HG03439 (cell line): ENCODE results near the gene HNRNPDL.
"Not testable (repeated sequence)": the region's sequence is repeated elsewhere in the genome, so short reads cannot be mapped to it uniquely, and the experiment has no call there.

Source experiments
- ATAC-seq: cut with Tn5 transposase; IDR thresholded peaks from one replicate; pipeline ENCODE4 v1.9.1; 2021; ENCODE audit warnings: mild to moderate bottlenecking, moderate library complexity; ENCODE audit not compliant: unreplicated experiment

HNRNPDL gene

DNA sequence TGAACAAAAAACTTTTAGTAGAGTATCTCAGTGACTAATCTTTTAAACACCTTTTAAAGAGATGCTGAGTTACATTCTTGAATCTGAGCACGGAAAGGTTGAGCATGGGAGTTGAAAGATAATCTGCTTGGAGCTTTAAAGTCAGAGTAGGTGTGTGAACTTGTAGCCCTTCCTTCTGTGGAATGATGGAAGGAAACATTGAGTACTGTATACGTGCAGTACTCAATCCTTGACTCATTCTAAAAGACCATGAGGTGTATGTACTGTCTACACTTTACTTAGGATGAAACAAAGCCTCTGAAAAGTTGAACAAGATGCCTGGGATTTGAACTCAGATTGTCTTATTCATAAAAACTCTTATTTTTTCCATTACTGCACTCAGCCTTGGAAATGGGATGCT, 3.5 kb upstream of the HNRNPDL start:
- no peak for ATAC-seq

DNA sequence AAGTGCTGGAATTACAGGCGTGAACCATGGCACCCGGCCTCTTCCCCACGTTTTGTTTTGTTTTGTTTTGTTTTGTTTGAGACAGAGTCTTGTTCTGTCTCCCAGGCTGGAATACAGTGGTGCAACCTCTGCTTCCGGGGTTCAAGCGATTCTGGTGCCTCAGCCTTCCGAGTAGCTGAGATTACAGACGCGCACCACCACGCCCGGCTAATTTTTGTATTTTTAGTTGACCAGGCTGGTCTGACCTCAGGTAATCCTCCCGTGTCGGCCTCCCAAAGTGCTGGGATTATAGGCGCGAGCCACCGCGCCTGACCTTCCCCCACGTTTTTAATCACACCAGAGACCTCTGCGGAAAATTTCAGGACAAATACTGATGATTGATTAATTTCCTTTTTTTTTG, 2.3 kb upstream of the HNRNPDL start:
- no peak for ATAC-seq

DNA sequence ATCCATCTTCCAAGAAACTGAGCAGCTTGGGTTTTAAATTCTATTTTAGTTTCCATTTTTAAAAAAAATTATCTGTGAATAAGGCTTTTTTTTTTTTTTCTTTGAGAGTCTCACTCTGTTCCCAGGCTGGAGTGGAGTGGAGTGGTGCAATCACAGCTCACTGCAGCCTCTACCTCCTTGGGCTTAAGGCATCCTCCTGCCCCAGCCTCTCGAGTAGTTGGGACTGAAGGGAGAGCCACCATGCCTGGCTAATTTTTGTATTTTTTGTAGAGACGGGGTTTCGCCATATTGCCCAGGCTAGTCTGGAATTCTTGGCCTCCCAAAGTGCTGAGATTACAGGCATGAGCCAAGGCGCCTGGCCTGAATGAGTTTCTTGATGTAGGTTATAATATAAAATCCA, 1.6 kb upstream of the HNRNPDL start:
- no peak for ATAC-seq

DNA sequence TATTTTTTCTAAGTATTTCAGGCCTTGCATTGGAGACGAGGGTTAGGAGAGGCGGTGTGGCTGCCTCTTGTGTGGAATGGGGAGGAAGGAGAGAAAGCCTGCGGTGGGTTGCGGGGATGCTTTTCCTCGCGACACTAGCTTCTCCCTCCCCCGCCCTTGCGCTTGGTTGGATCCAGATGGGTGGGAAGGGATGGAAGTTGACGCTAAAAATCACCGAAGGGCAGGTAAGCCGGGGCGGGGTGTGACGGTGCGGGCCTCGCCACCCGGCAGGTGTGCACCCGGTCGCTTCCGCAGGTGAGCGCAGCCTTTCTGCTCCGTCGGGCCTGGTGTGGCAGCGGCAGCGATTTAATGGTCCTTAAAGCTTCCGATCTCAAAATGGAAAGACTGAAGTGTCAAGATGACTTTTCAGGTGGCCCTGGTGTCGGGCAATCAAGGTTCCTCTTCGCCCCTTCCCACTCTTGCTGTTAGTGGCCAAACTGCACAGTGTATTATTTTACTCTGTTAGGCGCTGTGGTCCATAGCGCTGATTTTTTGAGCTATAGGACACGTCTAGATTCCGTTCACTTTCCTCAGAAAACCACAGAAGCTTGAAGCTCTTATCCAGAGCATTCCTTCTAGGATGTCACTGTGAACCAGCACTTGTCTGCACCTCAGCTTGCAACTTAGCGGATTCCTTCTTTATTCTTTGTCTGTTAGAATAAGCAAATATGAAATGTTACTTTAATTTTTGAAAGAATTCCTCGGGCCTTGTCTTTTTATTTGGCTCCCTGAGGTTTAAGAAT, 893 bp upstream of the HNRNPDL start:
- ATAC-seq: peak; percentile 4

DNA sequence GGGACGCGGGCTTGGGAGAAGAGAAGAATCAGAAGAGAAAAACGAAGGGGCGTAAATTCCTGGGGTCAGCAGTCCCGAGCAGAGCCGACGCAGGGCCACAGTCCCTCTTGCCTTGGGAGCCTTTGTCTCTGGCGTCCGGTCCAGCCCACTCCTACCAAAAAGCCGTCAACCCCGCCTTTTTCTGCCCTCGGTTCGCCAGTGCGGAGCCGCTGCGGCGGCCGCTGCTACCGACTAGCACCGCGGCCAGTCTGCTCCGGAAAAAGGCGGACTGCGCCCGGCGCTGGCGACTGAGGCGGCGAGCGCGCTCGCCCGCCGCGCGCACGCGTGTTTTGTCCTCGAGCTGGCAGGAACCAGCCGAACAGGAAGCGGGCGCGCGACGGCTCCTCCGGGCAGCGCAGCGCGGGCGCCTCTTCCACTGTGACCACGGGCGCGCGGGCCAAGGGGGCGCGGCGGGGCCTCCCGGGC, 502 bp downstream of the HNRNPDL start:
- ATAC-seq: peak; percentile 7

DNA sequence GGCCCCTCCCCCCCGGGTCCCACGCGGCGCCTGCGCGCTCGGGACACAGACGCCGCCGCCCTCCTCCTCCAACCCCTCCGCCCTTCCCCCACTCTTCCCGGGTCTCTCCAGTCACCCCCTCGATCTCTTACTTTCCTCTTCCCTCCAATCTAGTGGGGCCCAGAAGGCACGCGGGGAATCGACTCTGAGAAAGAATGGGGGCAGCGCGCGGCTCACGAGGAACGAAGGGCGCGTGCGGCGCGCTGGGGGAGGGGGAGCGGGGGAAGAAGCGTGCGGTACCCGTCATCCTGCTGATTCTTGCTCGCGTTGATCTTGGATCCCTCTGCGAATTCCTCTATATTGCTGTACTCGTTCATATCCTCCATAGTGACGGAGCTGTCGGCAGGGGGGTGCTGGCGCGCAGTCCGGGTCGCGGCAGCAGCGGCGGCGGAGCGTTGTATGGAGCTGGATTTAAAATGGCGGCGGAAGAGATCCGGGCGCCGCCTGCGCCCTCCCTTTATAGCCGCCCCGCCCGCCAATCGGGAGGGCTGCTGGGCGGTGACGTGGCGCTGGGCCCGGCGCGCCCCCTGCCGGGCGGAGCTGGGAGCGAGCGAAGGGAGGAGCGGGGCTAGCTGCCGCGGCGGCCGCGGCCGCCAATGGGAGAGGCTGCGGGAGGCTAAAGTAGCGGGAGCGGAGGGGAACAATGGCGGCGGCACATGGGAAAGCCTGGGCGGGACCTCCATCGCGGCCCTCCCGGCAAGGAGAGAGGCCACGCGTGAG, 1.1 kb downstream of the HNRNPDL start:
- peak; percentile 60 for ATAC-seq

DNA sequence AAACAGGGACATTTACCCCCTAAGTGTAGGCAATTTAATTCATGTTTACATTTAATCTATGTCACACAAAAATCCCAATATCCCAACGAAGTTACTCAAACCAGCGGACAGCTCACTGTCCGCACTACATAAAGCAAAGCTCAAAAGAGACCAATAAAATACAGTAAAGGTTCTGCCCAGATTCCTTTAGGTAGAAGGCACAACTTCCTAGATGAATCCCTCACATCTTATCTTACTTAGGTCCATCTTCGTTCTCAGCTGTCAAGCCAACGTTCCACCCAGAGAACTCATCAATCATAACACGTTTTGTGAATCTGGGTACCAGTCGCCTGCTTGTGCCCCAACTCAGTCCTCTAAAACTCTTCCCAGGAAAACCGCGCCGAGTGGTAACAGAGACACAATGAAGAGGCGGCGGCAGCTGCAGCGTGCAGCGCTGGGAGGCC, 1.7 kb downstream of the HNRNPDL start:
- ATAC-seq: no peak

DNA sequence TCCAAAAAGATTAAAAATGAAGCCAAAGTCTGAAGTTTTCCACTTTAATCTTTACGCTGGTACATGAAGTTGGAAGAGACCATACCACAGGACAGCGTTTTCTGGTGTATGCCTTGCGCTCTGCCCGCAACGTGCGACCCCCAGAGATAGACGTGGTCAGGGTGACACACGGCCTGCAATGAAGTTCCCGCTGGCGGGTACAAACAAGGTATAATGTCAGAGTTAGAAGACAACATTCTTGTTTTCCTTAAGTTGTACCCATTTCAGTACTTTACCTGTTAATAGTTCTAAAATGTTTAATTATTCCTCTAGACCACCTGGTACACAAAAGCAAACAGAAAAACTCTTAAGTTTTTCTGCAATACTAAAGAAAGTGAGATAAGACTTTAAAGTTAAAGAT, 4.8 kb downstream of the HNRNPDL start:
- ATAC-seq: no peak

DNA sequence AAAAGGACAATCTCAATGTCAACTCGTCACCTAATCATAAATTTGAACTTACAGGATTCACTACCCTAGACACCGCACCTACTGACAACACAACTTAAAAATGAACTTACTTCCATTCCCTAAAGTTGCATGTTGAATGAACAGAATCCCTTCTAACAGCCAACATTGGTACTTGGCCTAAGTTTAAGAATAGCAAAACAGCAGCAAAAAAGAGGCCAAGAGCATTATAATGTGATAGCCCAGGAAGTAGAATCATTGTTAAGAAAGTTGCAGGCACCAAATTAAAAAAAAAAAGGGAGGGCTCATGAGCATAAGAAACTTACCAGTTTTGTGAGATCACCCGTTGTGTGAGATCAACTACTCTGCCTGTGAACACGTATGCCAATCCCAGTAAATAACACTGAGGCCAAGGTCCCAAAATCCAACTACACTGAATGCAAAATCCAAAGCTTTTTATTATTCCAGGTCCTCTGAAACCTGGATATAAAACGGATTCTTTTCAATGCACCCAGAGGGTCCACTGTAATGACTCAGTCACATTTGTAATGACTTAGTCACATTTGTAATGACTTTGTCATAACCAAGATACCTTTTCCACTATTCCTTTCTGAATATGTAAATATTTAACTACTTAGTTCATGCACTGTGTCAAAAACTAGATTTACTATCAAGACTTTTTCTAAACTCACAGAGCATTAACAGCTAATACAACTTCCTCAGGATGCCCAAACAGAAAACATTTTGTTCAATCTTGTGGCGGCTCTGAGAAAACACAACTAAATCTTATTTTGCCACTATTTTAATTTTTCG, 6.8 kb downstream of the HNRNPDL start:
- ATAC-seq: no peak

DNA sequence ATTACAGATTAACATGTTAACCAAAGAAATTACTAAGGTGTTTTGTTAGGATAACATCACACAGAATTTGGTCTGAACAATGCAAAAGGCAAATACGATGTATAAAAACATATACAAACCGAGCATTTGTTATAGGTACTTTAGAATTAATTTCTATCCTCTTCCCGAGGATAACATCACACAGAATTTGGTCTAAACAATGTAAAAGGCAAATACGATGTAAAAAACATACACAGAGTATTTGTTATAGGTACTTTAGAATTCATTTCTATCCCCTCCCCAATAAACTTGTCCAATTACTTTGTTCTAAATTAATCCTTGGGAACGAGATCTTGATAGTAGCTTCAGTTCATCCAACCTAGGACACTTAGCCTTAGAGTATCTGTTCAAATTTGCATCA, 7.6 kb downstream of the HNRNPDL start:
- no peak for ATAC-seq

DNA sequence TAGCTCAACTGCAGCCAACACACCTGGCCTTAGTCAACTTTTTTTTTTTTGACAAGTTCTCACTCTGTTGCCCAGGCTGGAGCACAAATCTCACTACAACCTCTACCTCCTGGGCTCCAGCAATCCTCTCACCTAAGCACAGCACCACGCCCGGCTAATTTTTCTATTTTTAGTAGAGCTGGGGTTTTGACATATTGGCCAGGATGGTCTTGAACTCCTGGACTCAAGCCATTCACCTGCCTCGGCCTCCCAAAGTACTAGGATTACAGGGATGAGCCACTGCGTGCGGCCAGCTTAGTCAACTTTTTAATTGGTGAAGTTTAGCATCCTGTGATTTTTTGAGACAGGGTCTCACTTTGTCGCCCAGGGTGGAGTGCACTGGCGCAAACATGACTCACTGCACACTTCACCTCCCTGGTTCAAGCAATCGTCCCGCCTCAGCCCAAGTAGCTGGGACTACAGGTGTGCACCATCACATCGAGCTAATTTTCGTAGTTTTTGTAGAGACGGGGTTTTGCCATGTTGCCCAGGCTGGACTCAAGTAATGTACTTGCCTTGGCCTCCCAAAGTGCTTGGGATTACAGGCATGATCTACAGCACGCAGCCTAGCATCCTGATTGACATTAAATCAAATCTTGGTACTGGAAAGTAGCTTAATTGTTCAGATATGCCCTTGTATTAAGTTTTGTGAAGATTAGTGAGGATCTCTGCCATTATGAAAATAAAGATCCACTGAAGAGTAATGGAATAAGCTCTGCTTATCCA, 8.3 kb downstream of the HNRNPDL start:
- no peak for ATAC-seq

DNA sequence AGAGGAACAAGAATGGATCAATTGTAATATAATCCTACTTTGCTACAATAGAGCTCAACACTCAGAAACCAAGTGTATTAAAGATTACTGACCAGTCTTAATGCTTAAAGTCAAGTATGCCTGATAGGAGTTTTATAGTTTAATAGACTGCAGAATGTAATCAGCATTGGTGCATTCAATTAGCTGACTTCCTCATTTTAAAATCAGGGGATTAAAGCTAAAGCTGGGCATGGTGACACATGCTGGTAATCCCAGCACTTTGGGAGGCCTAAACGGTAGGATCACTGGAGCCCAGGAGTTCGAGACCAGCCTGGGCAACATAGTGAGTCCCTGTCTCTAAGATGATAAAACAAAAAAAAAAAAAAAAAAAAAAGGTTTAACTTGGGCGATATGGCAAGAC, 10.8 kb downstream of the HNRNPDL start:
- no peak for ATAC-seq

DNA sequence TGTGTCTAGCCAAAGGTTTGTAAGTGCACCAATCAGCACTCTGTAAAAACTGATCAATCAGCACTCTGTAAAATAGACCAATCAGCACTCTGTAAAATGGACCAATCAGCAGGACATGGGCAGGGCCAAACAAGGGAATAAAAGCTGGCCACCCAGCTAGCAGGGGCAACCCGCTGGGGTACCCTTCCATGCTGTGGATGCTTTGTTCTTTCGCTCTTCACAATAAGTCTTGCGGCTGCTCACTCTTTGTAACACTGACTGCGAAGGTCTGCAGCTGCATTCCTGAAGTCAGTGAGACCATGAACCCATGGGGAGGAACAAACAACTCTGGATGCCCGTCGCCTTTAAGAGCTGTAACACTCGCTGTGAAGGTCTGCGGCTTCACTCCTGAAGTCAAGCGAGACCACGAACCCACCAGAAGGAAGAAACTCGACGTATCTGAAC, 14.3 kb downstream of the HNRNPDL start:
- no peak for ATAC-seq

DNA sequence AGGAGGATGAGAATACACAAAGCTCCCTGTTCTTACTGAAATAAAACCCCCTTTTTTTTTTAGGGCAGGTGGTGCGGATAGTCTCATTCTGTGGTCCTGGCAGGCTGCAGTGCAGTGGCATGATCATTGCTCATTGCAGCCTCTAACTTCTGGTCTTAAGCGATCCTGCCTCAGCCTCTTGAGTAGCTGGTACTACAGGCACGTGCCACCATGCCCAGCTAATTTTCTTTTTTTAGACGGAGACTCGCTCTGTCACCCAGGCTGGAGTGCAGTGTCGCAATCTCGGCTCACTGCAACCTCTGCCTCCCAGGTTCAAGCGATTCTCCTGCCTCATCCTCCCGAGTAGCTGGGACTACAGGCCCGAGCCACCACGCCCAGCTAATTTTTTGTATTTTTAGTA, 15.2 kb downstream of the HNRNPDL start:
- ATAC-seq: not testable (repeated sequence)

DNA sequence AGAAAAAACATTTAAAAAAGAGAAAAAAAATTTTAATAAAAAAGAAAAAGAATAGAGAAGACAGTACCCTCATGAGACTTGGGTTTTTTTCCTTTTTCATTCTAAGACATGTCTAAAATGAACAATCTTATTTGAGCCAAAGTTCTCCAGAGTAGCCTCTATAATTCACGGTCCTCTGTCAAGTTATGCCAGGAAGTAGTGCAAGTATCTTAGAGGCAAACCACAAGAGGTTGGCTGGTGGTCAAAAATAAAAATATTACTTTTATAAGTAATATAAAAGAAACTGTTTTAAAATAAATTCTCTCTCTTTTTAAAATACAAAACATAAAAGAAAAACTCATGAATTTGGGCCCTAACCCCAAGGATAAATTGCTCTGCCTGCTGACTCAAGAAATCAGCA, 26.5 kb downstream of the HNRNPDL start:
- ATAC-seq: no peak

DNA sequence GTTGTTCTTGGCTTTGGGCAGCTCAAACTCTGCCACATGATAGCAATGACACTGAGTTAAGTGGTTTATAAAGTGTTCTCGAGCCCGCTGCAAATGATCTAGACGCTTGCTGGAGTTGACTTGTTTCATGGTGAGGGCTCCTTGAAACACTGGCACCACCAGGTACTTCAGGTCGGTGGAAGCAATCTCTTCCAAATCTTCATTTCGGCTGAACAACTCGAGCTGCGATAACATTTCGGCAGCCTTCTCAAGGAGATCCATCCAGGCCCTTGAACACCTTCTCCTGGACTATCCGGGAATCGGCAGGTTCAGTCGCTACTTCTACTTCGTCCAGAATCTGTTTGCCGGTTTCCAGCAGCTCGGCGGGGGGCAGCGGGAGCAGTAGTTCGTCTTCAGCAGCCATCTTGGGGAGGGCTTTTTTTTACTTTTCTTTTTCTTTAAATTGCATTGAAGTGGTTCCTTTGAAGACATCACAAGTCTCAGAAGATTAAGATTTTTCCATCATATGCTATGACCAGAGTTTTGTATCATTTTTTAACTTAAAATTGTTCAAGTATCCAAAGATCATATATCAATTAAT, 28.0 kb downstream of the HNRNPDL start:
- ATAC-seq: no peak

DNA sequence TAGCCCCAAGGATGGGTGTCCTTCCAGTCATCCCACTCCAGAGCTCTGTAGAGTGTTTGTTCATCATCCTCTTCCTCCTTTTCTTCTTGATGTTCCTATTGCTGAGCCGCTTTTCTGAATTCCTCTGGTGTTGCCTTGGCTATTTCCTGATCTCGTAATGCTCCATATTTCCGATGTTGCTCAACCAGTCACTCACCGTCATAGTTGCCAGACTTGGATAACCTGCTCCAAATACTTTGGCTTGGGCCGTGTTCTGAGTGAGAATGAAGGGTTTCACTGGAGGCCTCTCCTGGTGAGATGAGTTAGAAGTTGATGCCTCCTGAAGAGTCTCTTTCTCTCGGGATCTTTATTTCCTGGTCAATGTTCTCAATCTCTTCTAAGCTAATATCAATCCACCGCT, 28.7 kb downstream of the HNRNPDL start:
- ATAC-seq: no peak

DNA sequence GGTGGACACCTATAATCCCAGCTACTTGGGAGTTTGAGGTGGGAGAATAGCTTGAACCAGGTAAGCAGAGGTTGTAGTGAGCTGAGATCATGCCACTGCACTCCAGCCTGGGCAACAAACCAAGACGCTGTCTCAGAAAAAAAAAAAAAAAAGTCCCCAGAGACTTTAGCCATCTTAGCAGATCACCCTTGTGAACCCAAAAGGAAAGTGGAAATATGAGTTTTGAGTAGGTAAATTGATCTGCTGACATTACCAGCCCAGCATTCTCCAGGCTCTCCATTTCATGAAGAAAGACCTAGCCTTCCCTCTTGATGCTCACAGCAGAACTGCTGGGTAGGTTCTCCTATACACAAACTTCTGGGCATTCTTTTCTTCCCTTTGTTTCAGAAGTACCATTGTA, 32.0 kb downstream of the HNRNPDL start:
- ATAC-seq: no peak

DNA sequence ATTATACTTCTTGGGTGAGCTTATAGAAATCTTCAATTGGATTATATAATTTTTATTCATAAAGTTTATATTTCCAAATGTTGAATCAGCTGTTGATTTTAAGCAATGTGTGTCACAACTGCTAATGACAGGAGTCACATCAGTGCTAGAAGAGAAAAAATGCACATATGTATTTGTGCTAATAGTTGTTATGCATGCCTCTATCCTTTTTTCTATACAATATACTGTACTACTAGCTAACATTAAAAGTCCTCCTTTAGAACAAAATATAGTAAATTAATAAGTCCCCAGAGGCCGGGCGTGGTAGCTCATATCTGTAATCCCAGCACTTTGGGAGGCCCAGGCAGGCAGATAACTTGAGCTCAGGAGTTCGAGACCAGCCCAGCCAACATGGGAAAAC, 32.7 kb downstream of the HNRNPDL start:
- ATAC-seq: no peak

DNA sequence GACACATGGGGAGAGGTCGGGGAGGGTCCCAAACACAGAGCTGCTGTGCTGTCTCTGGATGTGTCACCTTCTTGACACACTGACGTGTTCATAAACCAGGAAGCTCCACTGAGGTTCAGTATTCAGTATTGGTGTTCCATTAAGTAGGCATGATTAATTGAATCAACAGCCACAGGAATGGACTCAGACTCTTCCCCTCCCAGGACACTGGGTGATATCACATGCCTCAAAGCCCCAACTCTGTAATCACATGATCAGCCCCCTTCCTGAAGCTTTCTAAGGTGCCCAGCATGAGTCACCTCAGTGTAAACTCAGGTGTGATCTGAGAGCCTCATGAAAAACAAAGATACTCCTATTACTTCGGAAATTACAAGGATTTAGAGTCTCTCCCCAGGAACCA, 35.4 kb downstream of the HNRNPDL start:
- no peak for ATAC-seq
